HCT116 (cell line): ENCODE data around the gene EPHB3. TPM values are rescaled to one million over a fixed set of nuclear protein-coding genes. Genes with fewer than 3 reads are reported as not detected.

ENCODE experiments used
- ATAC-seq: fragments of 200-7000 bp; cut with Tn5 transposase; 2 replicates; pipeline ENCODE4 v1.9.1; 2020; ENCODE audit warnings: mild to moderate bottlenecking, moderate library complexity
- BruUV-seq: library from RNA; stranded (reverse); fragments of 400-500 nt; replicated peaks from 2 replicates; lab custom pipeline; 2021; lab: Mats Ljungman, UMichigan
- CTCF ChIA-PET: fragments of 300-600 bp; sonication (Branson Sonifier 250); formaldehyde crosslinking; loops from one replicate; lab custom pipeline; 2021; ENCODE audit warnings: antibody characterized with exemption; lab: Charles Lee
- POLR2A ChIA-PET: fragments of 300-600, 350-600 bp; sonication (Branson Sonifier 250); formaldehyde crosslinking; loops from one replicate; lab custom pipeline; 2021; ENCODE audit warnings: antibody characterized with exemption; lab: Charles Lee
- RAD21 ChIA-PET, 2 experiments: fragments of 300-600 bp; sonication (Branson Sonifier 250); formaldehyde crosslinking; loops; one replicate each; lab custom pipeline; 2023; ENCODE audit warnings: low total read pairs in 2 of 2; ENCODE audit not compliant: uncharacterized antibody in 2 of 2, unreplicated experiment in 2 of 2, low non-redundant PET in 1 of 2; lab: Charles Lee
- DNase-seq: peaks from one replicate; pipeline ENCODE4 v3.0.0-alpha.2; 2010; ENCODE audit warnings: low read depth, low spot score
- H2AFZ ChIP-seq: fragments of 200-600 bp; shearing (Covaris generic), sonication (generic); 2 replicates; pipeline ENCODE4 v1.6.1; 2017; ENCODE audit warnings: low read depth, mixed run types, mixed read lengths, antibody characterized with exemption, low read length; ENCODE audit not compliant: poor library complexity, severe bottlenecking
- H3K27ac ChIP-seq: 2 replicates; pipeline ENCODE4 v1.5.1; 2012; ENCODE audit warnings: low read depth, low read length
- H3K27me3 ChIP-seq: fragments of 200-600 bp; sonication (generic); 2 replicates; pipeline ENCODE4 v1.6.1; 2016; ENCODE audit warnings: mixed run types, low read length, mixed read lengths; ENCODE audit not compliant: insufficient read depth
- H3K36me3 ChIP-seq, 2 experiments: fragments of 200-500 bp in 1 of 2; fragments of 200-600 bp in 1 of 2; sonication (Bioruptor generic) in 1 of 2; sonication (generic) in 1 of 2; 2 replicates each; pipeline versions ENCODE4 v1.5.1 to v1.6.1; 2014 to 2016; ENCODE audit warnings: low read length in 2 of 2, inconsistent platforms in 1 of 2, mixed read lengths in 1 of 2, mixed run types in 1 of 2; ENCODE audit not compliant: insufficient read depth in 2 of 2, control insufficient read depth in 1 of 2
- H3K4me1 ChIP-seq, 2 experiments: fragments of 200-600 bp in 1 of 2; sonication (generic) in 1 of 2; 2 replicates each; pipeline versions ENCODE4 v1.5.1 to v1.6.1; 2012 to 2017; ENCODE audit warnings: low read length in 2 of 2, inconsistent platforms in 1 of 2, mild to moderate bottlenecking in 1 of 2, mixed read lengths in 1 of 2, mixed run types in 1 of 2, moderate library complexity in 1 of 2; ENCODE audit not compliant: insufficient read depth in 2 of 2, control insufficient read depth in 1 of 2
- H3K4me2 ChIP-seq: fragments of 200-600 bp; sonication (generic); 2 replicates; pipeline ENCODE4 v1.6.1; 2017; ENCODE audit warnings: mixed run types, low read length, mixed read lengths
- H3K4me3 ChIP-seq, 2 experiments: fragments of 200-600 bp in 1 of 2; sonication (generic) in 1 of 2; replicated peaks in 1 of 2; 2 replicates each; pipeline ENCODE4 v1.5.1; 2011 to 2016; ENCODE audit warnings: low read length in 2 of 2, control low read depth in 1 of 2, low read depth in 1 of 2, mild to moderate bottlenecking in 1 of 2, mixed read lengths in 1 of 2, mixed run types in 1 of 2
- H3K79me2 ChIP-seq: fragments of 200-600 bp; sonication (generic); 2 replicates; pipeline ENCODE4 v1.6.1; 2017; ENCODE audit warnings: mild to moderate bottlenecking, mixed run types, low read length, moderate library complexity, mixed read lengths; ENCODE audit not compliant: insufficient read depth
- H3K9ac ChIP-seq: fragments of 200-600 bp; sonication (generic); 2 replicates; pipeline ENCODE4 v1.6.1; 2016; ENCODE audit warnings: low read length, mixed read lengths
- H3K9me2 ChIP-seq: fragments of 200-600 bp; sonication (generic), shearing (Covaris generic); 2 replicates; pipeline ENCODE4 v1.6.1; 2017; ENCODE audit warnings: mixed run types, mild to moderate bottlenecking, moderate library complexity; ENCODE audit not compliant: insufficient read depth
- H3K9me3 ChIP-seq, 2 experiments: fragments of 200-500 bp in 1 of 2; fragments of 200-600 bp in 1 of 2; sonication (Bioruptor generic) in 1 of 2; sonication (generic) in 1 of 2; 2 replicates each; pipeline ENCODE4 v1.6.1; 2014 to 2017; ENCODE audit warnings: low read length in 2 of 2, mixed read lengths in 2 of 2, inconsistent platforms in 1 of 2, low read depth in 1 of 2, mild to moderate bottlenecking in 1 of 2, mixed run types in 1 of 2, moderate library complexity in 1 of 2; ENCODE audit not compliant: control insufficient read depth in 1 of 2, insufficient read depth in 1 of 2
- H4K20me1 ChIP-seq: fragments of 200-600 bp; sonication (generic), shearing (Covaris generic); 2 replicates; pipeline ENCODE4 v1.6.1; 2017; ENCODE audit warnings: mixed run types, mild to moderate bottlenecking, moderate library complexity; ENCODE audit not compliant: insufficient read depth
- CEBPB ChIP-seq: IDR thresholded peaks from 2 replicates; pipeline ENCODE4 v1.6.1; 2012; ENCODE audit warnings: low read depth
- EGR1 ChIP-seq: IDR thresholded peaks from 2 replicates; pipeline ENCODE4 v1.6.1; 2012; ENCODE audit warnings: low read depth
- EZH2 ChIP-seq: fragments of 200-600 bp; sonication (generic); IDR thresholded peaks from 2 replicates; pipeline ENCODE4 v1.6.1; 2017; ENCODE audit warnings: antibody characterized with exemption, mixed run types
- EZH2phosphoT487 ChIP-seq: fragments of 200-600 bp; IDR thresholded peaks from 2 replicates; pipeline ENCODE4 v1.6.1; 2018; ENCODE audit warnings: antibody characterized with exemption, borderline replicate concordance
- FOSL1 ChIP-seq: IDR thresholded peaks from 2 replicates; pipeline ENCODE4 v1.6.1; 2012; ENCODE audit warnings: low read depth
- POLR2A ChIP-seq: IDR thresholded peaks from 2 replicates; pipeline ENCODE4 v1.7.0; 2011; ENCODE audit warnings: borderline replicate concordance; ENCODE audit not compliant: insufficient read depth, insufficient read length; ENCODE audit errors: extremely low read depth
- RAD21 ChIP-seq: IDR thresholded peaks from 2 replicates; pipeline ENCODE4 v1.6.1; 2012; ENCODE audit warnings: low read depth, mild to moderate bottlenecking
- SRF ChIP-seq: IDR thresholded peaks from 2 replicates; pipeline ENCODE4 v1.6.1; 2012; ENCODE audit warnings: low read depth
- TCF7L2 ChIP-seq: IDR thresholded peaks from 2 replicates; pipeline ENCODE4 v1.7.0; 2011; ENCODE audit warnings: borderline replicate concordance, inconsistent platforms; ENCODE audit not compliant: insufficient read depth, insufficient read length; ENCODE audit errors: extremely low read depth
- ZFX ChIP-seq: fragments of 450-650 bp; IDR thresholded peaks from 2 replicates; pipeline ENCODE4 v1.6.1; 2017
- intact Hi-C: fragments of 100-400 bp; cut with micrococcal nuclease; formaldehyde crosslinking; loops from 2 replicates; pipeline ENCODE4 v1.10.0; 2022
- total RNA-seq: library from RNA; stranded (reverse); gene quantifications from one replicate; pipeline ENCODE4 v1.2.1, GENCODE V29; 2021; ENCODE audit not compliant: unreplicated experiment
- TF ChIP-seq, protein P1 (sequence below): IDR thresholded peaks from 2 replicates; pipeline ENCODE4 v1.6.1; 2012
- TF ChIP-seq, protein P2 (sequence below), 3 experiments: fragments of 200-600 bp in 1 of 3; sonication (generic) in 1 of 3; IDR thresholded peaks in 2 of 3; conservative IDR thresholded peaks in 1 of 3; 2 replicates each; pipeline ENCODE4 v1.5.1; 2012 to 2017; ENCODE audit warnings: low read depth in 2 of 3, low read length in 2 of 3, antibody characterized with exemption in 1 of 3, borderline replicate concordance in 1 of 3, control low read depth in 1 of 3, mild to moderate bottlenecking in 1 of 3, mixed read lengths in 1 of 3, mixed run types in 1 of 3, moderate library complexity in 1 of 3; ENCODE audit not compliant: insufficient read depth in 1 of 3
- TF ChIP-seq, protein P3 (sequence below): IDR thresholded peaks from 2 replicates; pipeline ENCODE4 v1.6.1; 2012

EPHB3 gene
- total RNA-seq, 1 experiment from 2014 or later: 6.5 TPM

DNA sequence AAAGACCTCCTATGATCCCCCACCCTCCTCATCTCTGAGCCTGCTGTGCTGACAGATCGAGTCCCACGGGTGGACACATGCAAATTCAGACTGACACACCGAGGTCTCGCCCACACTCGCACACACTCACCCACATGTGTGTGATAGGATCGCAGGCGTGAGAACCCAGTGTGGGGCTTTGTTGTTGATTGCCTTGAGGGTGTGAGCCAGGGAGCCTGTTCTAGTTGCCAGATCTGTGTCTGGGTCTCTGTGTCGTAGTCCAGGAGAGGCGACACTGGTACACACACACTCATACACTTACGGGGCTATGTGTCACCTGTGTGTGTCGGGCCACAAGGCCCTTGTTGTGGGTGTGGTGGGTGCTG, 2.0 kb downstream of the EPHB3 start:
- H3K27me3 ChIP-seq: no peaks in the 10 kb centered on the region
- no peak for DNase-seq
- H3K9me2 ChIP-seq: no peaks in the 10 kb centered on the region
- TF ChIP-seq, protein P1, sequence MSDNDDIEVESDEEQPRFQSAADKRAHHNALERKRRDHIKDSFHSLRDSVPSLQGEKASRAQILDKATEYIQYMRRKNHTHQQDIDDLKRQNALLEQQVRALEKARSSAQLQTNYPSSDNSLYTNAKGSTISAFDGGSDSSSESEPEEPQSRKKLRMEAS: no peak
- no peak for TF ChIP-seq FOSL1
- no peak for TF ChIP-seq SRF
- TF ChIP-seq EZH2phosphoT487: no peak
- no peak for TF ChIP-seq CEBPB
- no peak for TF ChIP-seq EGR1
- no peak for TF ChIP-seq ZFX
- TF ChIP-seq EZH2: no peak
- no peak for TF ChIP-seq TCF7L2
- TF ChIP-seq, protein P2, sequence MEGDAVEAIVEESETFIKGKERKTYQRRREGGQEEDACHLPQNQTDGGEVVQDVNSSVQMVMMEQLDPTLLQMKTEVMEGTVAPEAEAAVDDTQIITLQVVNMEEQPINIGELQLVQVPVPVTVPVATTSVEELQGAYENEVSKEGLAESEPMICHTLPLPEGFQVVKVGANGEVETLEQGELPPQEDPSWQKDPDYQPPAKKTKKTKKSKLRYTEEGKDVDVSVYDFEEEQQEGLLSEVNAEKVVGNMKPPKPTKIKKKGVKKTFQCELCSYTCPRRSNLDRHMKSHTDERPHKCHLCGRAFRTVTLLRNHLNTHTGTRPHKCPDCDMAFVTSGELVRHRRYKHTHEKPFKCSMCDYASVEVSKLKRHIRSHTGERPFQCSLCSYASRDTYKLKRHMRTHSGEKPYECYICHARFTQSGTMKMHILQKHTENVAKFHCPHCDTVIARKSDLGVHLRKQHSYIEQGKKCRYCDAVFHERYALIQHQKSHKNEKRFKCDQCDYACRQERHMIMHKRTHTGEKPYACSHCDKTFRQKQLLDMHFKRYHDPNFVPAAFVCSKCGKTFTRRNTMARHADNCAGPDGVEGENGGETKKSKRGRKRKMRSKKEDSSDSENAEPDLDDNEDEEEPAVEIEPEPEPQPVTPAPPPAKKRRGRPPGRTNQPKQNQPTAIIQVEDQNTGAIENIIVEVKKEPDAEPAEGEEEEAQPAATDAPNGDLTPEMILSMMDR (IDR thresholded peaks at IDR 0.05 in 2 of 3, conservative IDR thresholded peaks at IDR 0.05 in 1 of 3; ENCODE audit: borderline replicate concordance in 1 of 3, insufficient read depth in 1 of 3, low read depth in 2 of 3, low read length in 2 of 3): no peak
- TF ChIP-seq POLR2A: no peak
- no peak for TF ChIP-seq RAD21
- TF ChIP-seq, protein P3, sequence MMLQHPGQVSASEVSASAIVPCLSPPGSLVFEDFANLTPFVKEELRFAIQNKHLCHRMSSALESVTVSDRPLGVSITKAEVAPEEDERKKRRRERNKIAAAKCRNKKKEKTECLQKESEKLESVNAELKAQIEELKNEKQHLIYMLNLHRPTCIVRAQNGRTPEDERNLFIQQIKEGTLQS: no peak
- CTCF ChIA-PET: no interaction called here
- H3K4me3 ChIP-seq: no peak overlapping the region
- H3K9me3 ChIP-seq: no peaks in the 10 kb centered on the region
- H3K4me1 ChIP-seq: peaks cover 34 to 51% of the 10 kb centered on the region in 2 experiments
- H3K36me3 ChIP-seq: no peaks in the 10 kb centered on the region
- no peak overlapping the region for H3K4me2 ChIP-seq
- no peak for ATAC-seq
- peaks cover 3% of the 10 kb centered on the region; the same call in 1 of the 2 replicates for H3K79me2 ChIP-seq
- no peaks in the 10 kb centered on the region for H4K20me1 ChIP-seq
- BruUV-seq: TSS peak; percentile 58
- RAD21 ChIA-PET: no interaction called here
- no peak overlapping the region for H3K27ac ChIP-seq
- no peak overlapping the region for H2AFZ ChIP-seq
- POLR2A ChIA-PET: interaction anchor here (1.1 kb wide), 1 partner anchor 194 kb away, joined by 3 read pairs; no protein-coding TSS in a partner anchor
- intact Hi-C loops: no loop called here
- no peak overlapping the region for H3K9ac ChIP-seq
